GM12865 (cell line): ENCODE results near the gene SH2D3A.
A peak's percentile ranks its signal among the peaks of the same experiment; 100 is the strongest.

ENCODE experiments used
- DNase-seq: peaks from one replicate; pipeline ENCODE4 v3.0.0; 2010; ENCODE audit warnings: low read depth
- H3K4me3 ChIP-seq: 2 replicates; pipeline ENCODE4 v1.5.1; 2011; ENCODE audit warnings: mild to moderate bottlenecking, low read depth, low read length, control low read depth
- TF ChIP-seq, protein P1 (sequence below): IDR thresholded peaks from 2 replicates; pipeline ENCODE4 v1.5.1; 2011; ENCODE audit warnings: low read length, control low read depth, low read depth, inconsistent platforms; ENCODE audit not compliant: insufficient read depth; ENCODE audit errors: missing control alignments

Gene SH2D3A

DNA sequence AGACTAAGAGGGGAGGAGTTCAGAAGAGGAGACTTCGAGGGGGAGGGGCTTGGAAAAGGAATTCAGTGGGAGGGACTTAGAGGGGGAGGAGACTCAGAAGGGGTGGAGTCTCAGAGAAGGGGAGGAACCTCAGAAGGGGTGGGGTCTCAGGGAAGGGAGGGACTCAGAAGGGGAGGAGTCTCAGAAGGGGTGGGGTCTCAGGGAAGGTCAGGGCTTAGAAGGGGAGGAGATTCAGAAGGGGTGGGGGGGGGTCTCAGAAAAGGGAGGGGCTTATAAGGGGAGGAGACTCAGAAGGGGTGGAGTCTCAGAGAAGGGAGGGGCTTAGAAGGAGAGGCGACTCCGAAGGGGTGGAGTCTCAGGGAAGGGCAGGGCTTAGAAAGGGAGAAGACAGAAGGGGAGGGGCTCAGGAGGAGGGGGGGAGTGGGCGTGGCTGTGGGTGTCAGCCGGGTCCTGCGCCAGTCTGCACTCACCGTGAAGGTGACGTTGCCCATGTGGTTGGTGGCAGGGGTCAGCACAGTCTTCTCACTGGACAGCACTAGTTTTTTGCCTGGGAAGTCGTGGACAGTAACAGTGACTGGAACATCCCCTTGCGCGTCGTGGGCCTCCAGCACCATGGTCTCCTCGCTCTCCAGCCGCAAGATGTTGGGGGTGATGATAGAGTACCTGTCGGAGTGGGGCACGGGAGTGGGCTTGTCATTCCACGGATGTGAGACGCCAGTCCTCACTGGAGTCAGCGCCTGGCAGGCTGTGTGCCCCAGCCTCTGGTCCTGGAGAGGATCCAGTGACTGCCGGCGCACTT, 48.3 kb downstream of the SH2D3A start:
- peak; percentile 67 for DNase-seq
- H3K4me3 ChIP-seq = no peak overlapping the region
- TF ChIP-seq, protein P1, sequence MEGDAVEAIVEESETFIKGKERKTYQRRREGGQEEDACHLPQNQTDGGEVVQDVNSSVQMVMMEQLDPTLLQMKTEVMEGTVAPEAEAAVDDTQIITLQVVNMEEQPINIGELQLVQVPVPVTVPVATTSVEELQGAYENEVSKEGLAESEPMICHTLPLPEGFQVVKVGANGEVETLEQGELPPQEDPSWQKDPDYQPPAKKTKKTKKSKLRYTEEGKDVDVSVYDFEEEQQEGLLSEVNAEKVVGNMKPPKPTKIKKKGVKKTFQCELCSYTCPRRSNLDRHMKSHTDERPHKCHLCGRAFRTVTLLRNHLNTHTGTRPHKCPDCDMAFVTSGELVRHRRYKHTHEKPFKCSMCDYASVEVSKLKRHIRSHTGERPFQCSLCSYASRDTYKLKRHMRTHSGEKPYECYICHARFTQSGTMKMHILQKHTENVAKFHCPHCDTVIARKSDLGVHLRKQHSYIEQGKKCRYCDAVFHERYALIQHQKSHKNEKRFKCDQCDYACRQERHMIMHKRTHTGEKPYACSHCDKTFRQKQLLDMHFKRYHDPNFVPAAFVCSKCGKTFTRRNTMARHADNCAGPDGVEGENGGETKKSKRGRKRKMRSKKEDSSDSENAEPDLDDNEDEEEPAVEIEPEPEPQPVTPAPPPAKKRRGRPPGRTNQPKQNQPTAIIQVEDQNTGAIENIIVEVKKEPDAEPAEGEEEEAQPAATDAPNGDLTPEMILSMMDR = no peak

DNA sequence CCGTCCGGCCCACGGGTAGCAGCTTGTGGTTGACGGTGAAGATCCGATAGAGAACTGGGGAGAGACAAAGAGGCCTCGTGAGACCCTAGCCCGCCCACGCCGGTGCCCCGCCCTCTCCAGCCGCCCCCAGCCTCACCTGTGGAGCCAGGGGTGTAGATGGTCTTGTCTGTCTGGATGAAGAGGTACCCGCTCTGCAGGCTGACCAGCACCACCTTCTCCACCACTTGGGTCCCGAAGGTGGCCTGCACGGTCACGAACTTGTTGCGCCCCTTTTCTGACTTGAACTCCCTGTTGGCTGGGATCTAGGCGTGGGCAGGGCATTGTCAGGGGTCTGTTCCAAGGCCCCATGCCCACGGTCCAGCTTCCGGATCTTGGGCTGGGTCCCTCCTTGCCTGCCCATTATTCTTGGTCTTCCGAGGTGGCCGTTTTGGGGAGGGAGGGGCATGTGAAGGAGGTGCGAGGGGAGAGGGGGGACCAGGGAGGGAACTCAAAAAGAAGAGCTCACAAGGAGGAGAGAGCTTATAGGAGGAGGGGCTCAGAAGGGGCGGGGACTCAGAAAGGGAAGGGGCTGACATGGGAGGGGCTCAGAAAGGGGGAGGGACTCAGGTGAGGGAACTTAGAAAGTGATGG, 49.0 kb downstream of the SH2D3A start:
- DNase-seq = no peak
- TF ChIP-seq, protein P1 = no peak
- H3K4me3 ChIP-seq = no peak overlapping the region

DNA sequence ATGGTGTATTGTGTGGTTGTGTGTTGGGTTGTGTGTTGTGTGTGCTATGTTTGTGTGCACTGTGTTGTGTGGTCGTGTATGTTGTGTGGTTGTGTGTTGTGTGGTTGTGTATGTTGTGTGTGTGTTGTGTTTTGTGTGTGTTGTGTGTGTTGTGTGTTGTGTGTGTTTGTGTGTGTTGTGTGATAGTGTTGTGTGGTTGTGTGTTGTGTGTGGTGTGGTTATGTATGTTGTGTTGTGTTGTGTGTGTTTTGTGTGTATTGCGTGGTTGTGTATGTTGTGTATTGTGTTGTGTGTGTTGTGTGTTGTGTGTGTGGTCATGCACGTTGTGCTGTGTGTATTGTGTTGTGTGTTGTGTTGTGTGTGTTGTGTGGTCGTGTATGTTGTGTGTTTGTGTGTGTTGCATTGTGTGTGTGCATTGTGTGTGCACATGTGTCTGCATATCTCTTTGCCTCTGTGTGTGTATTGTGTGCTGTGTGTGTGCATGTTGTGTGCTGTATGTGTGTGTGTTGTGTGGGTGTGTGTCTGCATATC, 49.7 kb downstream of the SH2D3A start:
- TF ChIP-seq, protein P1 = no peak
- no peak for DNase-seq
- no peak overlapping the region for H3K4me3 ChIP-seq

DNA sequence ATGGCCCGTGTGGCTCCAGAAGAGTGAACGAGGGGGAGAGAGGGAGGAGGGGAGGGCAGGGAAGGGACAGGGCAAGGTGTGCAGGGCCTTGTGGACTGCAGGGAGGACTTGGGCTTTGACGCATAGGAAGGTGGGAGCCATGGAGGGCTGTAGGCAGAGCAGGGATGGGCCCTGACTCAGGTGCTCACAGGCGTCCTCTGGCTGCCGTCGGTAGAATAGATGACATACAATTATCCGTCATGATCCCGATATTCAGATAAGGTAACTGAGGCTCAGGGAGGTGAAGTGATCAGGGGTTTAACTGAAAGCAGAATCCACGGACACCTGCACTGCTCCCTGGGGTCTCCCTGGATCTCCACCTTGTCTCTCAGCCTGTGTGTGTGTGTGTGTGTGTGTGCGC, 50.2 kb downstream of the SH2D3A start:
- H3K4me3 ChIP-seq = no peak overlapping the region
- no peak for DNase-seq
- TF ChIP-seq, protein P1 = peak; percentile 20

DNA sequence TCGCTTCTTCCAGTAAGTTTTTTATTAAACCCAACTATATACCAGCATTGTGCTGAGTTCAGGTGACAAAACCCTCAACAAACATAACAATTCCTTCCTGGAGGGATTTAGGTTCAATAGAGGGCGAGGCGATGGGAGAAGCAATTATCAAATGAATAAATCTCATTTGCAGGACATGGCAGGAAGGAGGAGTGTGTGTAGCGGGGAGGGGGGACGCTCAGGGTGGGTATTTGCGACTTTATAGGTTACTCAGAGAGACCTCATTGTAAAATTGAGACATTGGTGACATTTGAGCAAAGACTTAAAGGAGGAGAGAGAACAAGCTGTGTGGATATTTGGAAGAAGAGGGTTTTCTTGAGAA, 50.6 kb downstream of the SH2D3A start:
- TF ChIP-seq, protein P1 = no peak
- H3K4me3 ChIP-seq = no peak overlapping the region
- DNase-seq = no peak

DNA sequence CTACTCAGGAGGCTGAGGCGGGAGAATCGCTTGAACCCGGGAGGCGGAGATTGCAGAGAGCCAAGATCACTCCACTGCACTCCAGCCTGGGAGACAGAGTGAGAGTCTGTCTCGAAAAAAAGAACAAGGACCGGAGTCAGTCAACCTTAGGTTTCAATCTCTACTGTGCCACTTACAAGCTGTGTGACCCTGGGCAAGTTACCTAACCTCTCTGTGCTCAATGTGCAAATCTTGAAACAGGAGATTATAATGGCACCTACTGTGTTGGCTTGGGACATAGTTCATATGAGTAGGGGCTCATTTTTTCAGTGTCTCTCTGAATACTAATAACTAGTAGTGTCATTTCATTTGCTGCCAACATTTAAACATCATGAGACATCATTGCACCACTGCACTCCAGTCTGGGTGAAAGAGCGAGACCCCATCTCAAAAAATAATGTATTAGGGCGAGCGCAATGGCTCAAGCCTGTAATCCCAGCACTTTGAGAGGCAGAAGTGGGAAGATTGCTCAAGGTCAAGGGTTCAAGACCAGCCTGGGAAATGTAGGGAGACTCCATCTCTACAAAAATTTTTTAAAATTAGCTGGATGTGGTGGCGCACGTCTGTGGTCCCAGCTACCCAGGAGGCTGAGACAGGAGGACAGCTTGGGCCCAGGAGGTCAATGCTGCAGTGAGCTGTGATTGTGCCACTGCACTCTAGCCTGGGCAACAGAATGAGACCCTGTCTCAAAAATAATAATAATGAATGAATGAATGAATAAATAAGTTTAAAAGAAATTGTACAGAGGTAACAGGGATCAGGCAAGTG, 52.3 kb downstream of the SH2D3A start:
- DNase-seq = no peak
- TF ChIP-seq, protein P1 = no peak
- no peak overlapping the region for H3K4me3 ChIP-seq
